HepG2 (cell line): ENCODE measurements around the gene C11orf54. TPM values are rescaled to one million over a fixed set of nuclear protein-coding genes. Genes with fewer than 3 reads are reported as not detected.

Experiments
- ATAC-seq: fragments of 200-7000 bp; cut with Tn5 transposase; 3 replicates; pipeline ENCODE4 v1.9.1; 2020; ENCODE audit warnings: mild to moderate bottlenecking, moderate library complexity
- BruUV-seq: library from RNA; stranded (reverse); fragments of 400-500 nt; replicated peaks from 2 replicates; lab custom pipeline; 2021; lab: Mats Ljungman, UMichigan
- CTCF ChIA-PET: fragments of 300-600 bp; formaldehyde crosslinking; extraction: SDS; loops from one replicate; lab custom pipeline; 2021; ENCODE audit warnings: low total read pairs, inconsistent platforms, low intra/inter-chr PET ratio; lab: Yijun Ruan, JAX
- POLR2A ChIA-PET: fragments of 350-600 bp; sonication (Branson Sonifier 250); formaldehyde crosslinking; loops from one replicate; lab custom pipeline; 2020; ENCODE audit warnings: antibody characterized with exemption, inconsistent platforms; lab: Yijun Ruan, JAX
- DNase-seq: peaks from one replicate; pipeline ENCODE4 v3.0.0-alpha.2; 2015; ENCODE audit warnings: low spot score
- FAIRE-seq: peaks from 3 replicates; lab custom pipeline; 2011; peaks lifted over from hg19 to GRCh38; lab: Jason Lieb, UNC
- H2AFZ ChIP-seq: one replicate; pipeline ENCODE4 v1.6.1; 2011; ENCODE audit warnings: low read length, inconsistent platforms
- H3K27ac ChIP-seq: fragments of 300-600 bp; 3 replicates; pipeline ENCODE4 v1.8.0; 2011; ENCODE audit warnings: mixed run types, mild to moderate bottlenecking, mixed read lengths, low read length, inconsistent platforms; ENCODE audit not compliant: insufficient read depth; ENCODE audit errors: extremely low read length
- H3K27me3 ChIP-seq, 2 experiments: fragments of 200-600 bp in 1 of 2; 2 replicates in 1 of 2; 3 replicates in 1 of 2; pipeline versions ENCODE4 v1.6.0 to v1.8.0; 2011; ENCODE audit warnings: low read length in 2 of 2, mild to moderate bottlenecking in 2 of 2, moderate library complexity in 2 of 2, inconsistent platforms in 1 of 2; ENCODE audit not compliant: insufficient read depth in 2 of 2, control insufficient read depth in 1 of 2
- H3K36me3 ChIP-seq, 2 experiments: fragments of 200-600 bp in 1 of 2; replicated peaks in 1 of 2; 2 replicates in 1 of 2; 3 replicates in 1 of 2; pipeline versions ENCODE4 v1.5.1 to v1.8.0; 2011; ENCODE audit warnings: low read length in 2 of 2, inconsistent platforms in 1 of 2; ENCODE audit not compliant: insufficient read depth in 2 of 2, control insufficient read depth in 1 of 2
- H3K4me1 ChIP-seq: 2 replicates; pipeline ENCODE4 v1.5.1; 2012; ENCODE audit warnings: low read length, inconsistent platforms; ENCODE audit not compliant: insufficient read depth
- H3K4me2 ChIP-seq: 2 replicates; pipeline ENCODE4 v1.6.0; 2011; ENCODE audit warnings: low read depth, low read length, inconsistent platforms
- H3K4me3 ChIP-seq, 3 experiments: fragments of 200-600 bp in 1 of 3; sonication (generic), shearing (Covaris generic) in 1 of 3; replicated peaks in 1 of 3; 2 replicates each; pipeline ENCODE4 v1.5.1; 2011 to 2016; ENCODE audit warnings: low read length in 3 of 3, inconsistent platforms in 2 of 3, low read depth in 2 of 3, mild to moderate bottlenecking in 2 of 3, control low read depth in 1 of 3, mixed read lengths in 1 of 3; ENCODE audit not compliant: insufficient read depth in 1 of 3
- H3K79me2 ChIP-seq: one replicate; pipeline ENCODE4 v1.6.1; 2011; ENCODE audit warnings: low read length, inconsistent platforms; ENCODE audit not compliant: insufficient read depth
- H3K9ac ChIP-seq: 2 replicates; pipeline ENCODE4 v1.6.0; 2011; ENCODE audit warnings: mild to moderate bottlenecking, low read depth, low read length, inconsistent platforms; ENCODE audit not compliant: insufficient read depth
- H3K9me3 ChIP-seq: 2 replicates; pipeline ENCODE4 v1.5.1; 2012; ENCODE audit warnings: mild to moderate bottlenecking, low read length
- H4K20me1 ChIP-seq: 2 replicates; pipeline ENCODE4 v1.6.0; 2011; ENCODE audit warnings: inconsistent platforms, mild to moderate bottlenecking, low read length, moderate library complexity; ENCODE audit not compliant: insufficient read depth
- AGO1 ChIP-seq: fragments of 200-400 bp; formaldehyde crosslinking; IDR thresholded peaks from 2 replicates; pipeline ENCODE4 v1.6.1; 2017; ENCODE audit warnings: mild to moderate bottlenecking, low read depth, low read length, moderate library complexity; ENCODE audit not compliant: poor library complexity, severe bottlenecking
- AHDC1 ChIP-seq: sonication (generic); formaldehyde crosslinking; IDR thresholded peaks from 2 replicates; pipeline ENCODE4 v1.5.1; 2020; ENCODE audit warnings: mild to moderate bottlenecking, missing genetic modification reagents, borderline replicate concordance
- CREM ChIP-seq, 2 experiments: sonication (generic) in 1 of 2; formaldehyde crosslinking in 1 of 2; IDR thresholded peaks; 2 replicates each; pipeline versions ENCODE4 v1.4.0 to v1.6.1; 2016 to 2020; ENCODE audit warnings: antibody characterized with exemption in 1 of 2, mild to moderate bottlenecking in 1 of 2, missing genetic modification reagents in 1 of 2
- FOXP1 ChIP-seq, 2 experiments: fragments of 450-650 bp in 1 of 2; IDR thresholded peaks; 2 replicates each; pipeline ENCODE4 v1.6.1; 2017 to 2018; ENCODE audit warnings: antibody characterized with exemption in 1 of 2
- GATAD2A ChIP-seq: IDR thresholded peaks from 2 replicates; pipeline ENCODE4 v1.6.1; 2016
- MLX ChIP-seq: IDR thresholded peaks from 2 replicates; pipeline ENCODE4 v1.6.1; 2016
- RXRA ChIP-seq: sonication (generic); formaldehyde crosslinking; IDR thresholded peaks from 2 replicates; pipeline ENCODE4 v1.5.1; 2020; ENCODE audit warnings: missing genetic modification reagents
- SOX5 ChIP-seq: IDR thresholded peaks from 2 replicates; pipeline ENCODE4 v1.6.1; 2016; ENCODE audit warnings: borderline replicate concordance
- SOX6 ChIP-seq, 2 experiments: fragments of 450-650 bp in 1 of 2; sonication (generic) in 1 of 2; formaldehyde crosslinking in 1 of 2; IDR thresholded peaks; 2 replicates each; pipeline versions ENCODE4 v1.4.0 to v1.6.1; 2017 to 2020; ENCODE audit warnings: antibody characterized with exemption in 1 of 2, mild to moderate bottlenecking in 1 of 2, missing genetic modification reagents in 1 of 2
- SPEN ChIP-seq: sonication (generic); formaldehyde crosslinking; IDR thresholded peaks from 2 replicates; pipeline ENCODE4 v1.5.1; 2020; ENCODE audit warnings: low read depth, mild to moderate bottlenecking, missing genetic modification reagents
- SYNCRIP ChIP-seq: fragments of 200-400 bp; formaldehyde crosslinking; IDR thresholded peaks from 2 replicates; pipeline ENCODE4 v1.6.1; 2018; ENCODE audit warnings: mild to moderate bottlenecking, low read depth, low read length; ENCODE audit not compliant: insufficient read depth
- TFAP4 ChIP-seq: sonication (generic); IDR thresholded peaks from 2 replicates; pipeline ENCODE4 v1.6.1; 2016; ENCODE audit warnings: low read depth, borderline replicate concordance
- ZNF326 ChIP-seq: sonication (generic); formaldehyde crosslinking; IDR thresholded peaks from 2 replicates; pipeline ENCODE4 v1.4.0; 2020; ENCODE audit warnings: missing genetic modification reagents, borderline replicate concordance
- ZNF670 ChIP-seq: sonication (generic); formaldehyde crosslinking; IDR thresholded peaks from 2 replicates; pipeline ENCODE4 v1.8.0; 2022; ENCODE audit warnings: mild to moderate bottlenecking, missing genetic modification reagents, borderline replicate concordance
- WGBS: methylation state at CpG from one replicate; pipeline ENCODE4 v1.1.6; 2017; ENCODE audit warnings: low lambda C conversion rate; 5-methylcytosine and 5-hydroxymethylcytosine counted together
- in situ Hi-C: cut with HindIII; loops from 2 replicates; pipeline ENCODE4 v1.10.0; 2017; ENCODE audit warnings: low pct_unique_long_range_greater_than_20kb; ENCODE audit not compliant: extremely low pct_ligation_motif_present
- intact Hi-C: fragments of 100-400 bp; cut with micrococcal nuclease; formaldehyde crosslinking; loops from one replicate; pipeline ENCODE4 v1.10.0; 2022; ENCODE audit not compliant: unreplicated experiment
- polyA plus RNA-seq, 8 experiments: library from polyadenylated mRNA; depleted of rRNA in 3 of 8; stranded (reverse) in 7 of 8; unstranded in 1 of 8; fragments of >200 nt; fragmentation: Illumina TruSeq in 4 of 8; extraction: Trizol in 4 of 8; gene quantifications; 2 replicates each; pipeline versions ENCODE4 v1.2.1 to v1.2.3, GENCODE V29; 2011 to 2016; ENCODE audit warnings: low read depth in 4 of 8, missing spikeins in 1 of 8, mixed read lengths in 1 of 8; ENCODE audit not compliant: insufficient read depth in 1 of 8
- total RNA-seq, 5 experiments: library from RNA; depleted of rRNA; stranded (reverse); fragments of >200 nt; fragmentation: Illumina TruSeq; extraction: Trizol; gene quantifications; 2 replicates each; pipeline ENCODE4 v1.2.3, GENCODE V29; 2016; ENCODE audit warnings: low read depth in 1 of 5

C11orf54 gene
- total and polyA plus RNA-seq, 2 of the 13 experiments (the other 11 are each of a cell fraction or from before 2014, with no cell fraction given) = 42.7 to 50.1 TPM

- TF ChIP-seq MLX (no peak), FOXP1 (IDR thresholded peaks at IDR 0.05) (no peak), FOXP1 (CRISPR knock-in tag; IDR thresholded peaks at IDR 0.05) (peak; percentile 53; the same call in 1 of the 2 replicates), CREM (IDR thresholded peaks at IDR 0.05) (0 out of 2 replicates have a peak, but pooled peaks have one; percentile 12), CREM (CRISPR knock-in tag; IDR thresholded peaks at IDR 0.05) (no peak), SPEN (no peak), AGO1 (no peak), SOX5 (CRISPR knock-in tag) (peak; percentile 49; the same call in 1 of the 2 replicates)
- TF ChIP-seq, all 625 proteins: peak for 12
These were observed 5.7 kb downstream of the C11orf54 start (continued) for GRCh38 chr11:93747122-93747521.

GRCh38 chr11:93751001-93751400 lies 9.5 kb downstream of the C11orf54 start:
- H3K9ac ChIP-seq = no peak overlapping the region
- no peak overlapping the region for H3K27ac ChIP-seq
- POLR2A ChIA-PET = interaction anchor here (0.6 to 2.9 kb wide), 6 partner anchors 9 to 221 kb away, joined by 3 to 14 read pairs (median 3); partner anchors contain the start of genes C11orf54, MED17 and TAF1D
- BruUV-seq = no TSS peak
- CTCF ChIA-PET = no interaction called here
- H3K4me3 ChIP-seq = no peak overlapping the region
- intact Hi-C loops (loop anchor here (2.0 kb wide), 1 partner anchor 14 kb away; no protein-coding TSS in a partner anchor), in situ Hi-C loops (no loop called here)
- DNase-seq (no peak), ATAC-seq (no peak)
- H3K4me1 ChIP-seq = peaks cover 35% of the 10 kb centered on the region
- no peak overlapping the region for H2AFZ ChIP-seq
- H3K79me2 ChIP-seq = peaks cover 13% of the 10 kb centered on the region
- no peak overlapping the region for H3K4me2 ChIP-seq
- H3K27me3 ChIP-seq = no peaks in the 10 kb centered on the region
- H3K9me3 ChIP-seq = no peaks in the 10 kb centered on the region
- TF ChIP-seq RXRA (no peak), AHDC1 (CRISPR knock-in tag) (no peak), SYNCRIP (no peak), ZNF326 (CRISPR knock-in tag) (no peak), SOX6 (IDR thresholded peaks at IDR 0.05) (no peak), SOX6 (CRISPR knock-in tag; IDR thresholded peaks at IDR 0.05) (no peak), ZNF670 (CRISPR knock-in tag) (no peak), GATAD2A (CRISPR knock-in tag) (no peak), TFAP4 (no peak)
- TF ChIP-seq, all 625 proteins: peak for 0
- WGBS = 89% methylated on average over 1 of the region's 1 CpG
- FAIRE-seq = no peak
- Histone ChIP-seq H3K36me3 (peaks cover 4 to 7% of the 10 kb centered on the region in 2 experiments), H4K20me1 (no peaks in the 10 kb centered on the region)
